Glutamatergic neuron (in vitro differentiated cells): ENCODE data around the gene SPOCK1. TPM values are rescaled to one million over a fixed set of nuclear protein-coding genes. Genes with fewer than 3 reads are reported as not detected.

Experiments used
- DNase-seq: peaks from one replicate; pipeline ENCODE4 v3.0.0; 2022
- H3K27ac Mint-ChIP-seq: one replicate; pipeline ENCODE4 v1.8.0; 2020; ENCODE audit warnings: mild to moderate bottlenecking, mixed read lengths, inconsistent platforms; ENCODE audit not compliant: unreplicated experiment
- H3K27me3 Mint-ChIP-seq: one replicate; pipeline ENCODE4 v1.8.0; 2020; ENCODE audit warnings: mild to moderate bottlenecking, moderate library complexity, mixed read lengths, inconsistent platforms; ENCODE audit not compliant: unreplicated experiment
- H3K36me3 Mint-ChIP-seq: one replicate; pipeline ENCODE4 v1.8.0; 2020; ENCODE audit warnings: mild to moderate bottlenecking, mixed read lengths, inconsistent platforms; ENCODE audit not compliant: unreplicated experiment
- H3K4me1 Mint-ChIP-seq: one replicate; pipeline ENCODE4 v1.8.0; 2020; ENCODE audit warnings: mild to moderate bottlenecking, low read depth, mixed read lengths, inconsistent platforms; ENCODE audit not compliant: unreplicated experiment
- H3K4me3 Mint-ChIP-seq: one replicate; pipeline ENCODE4 v1.8.0; 2020; ENCODE audit warnings: mild to moderate bottlenecking, mixed read lengths, inconsistent platforms; ENCODE audit not compliant: unreplicated experiment
- H3K9me3 Mint-ChIP-seq: one replicate; pipeline ENCODE4 v1.8.0; 2020; ENCODE audit warnings: mild to moderate bottlenecking, moderate library complexity, mixed read lengths, inconsistent platforms; ENCODE audit not compliant: unreplicated experiment
- CTCF ChIP-seq: fragments of 200-600 bp; sonication (generic); IDR thresholded peaks from one replicate; pipeline ENCODE4 v1.5.0; 2021; ENCODE audit not compliant: partially characterized antibody, unreplicated experiment
- total RNA-seq: library from RNA; stranded (reverse); fragmentation: NEBNext Ultra II Directional; extraction: Animal tissue kit (Norgen Biotek cat#: 25700); gene quantifications from one replicate; pipeline ENCODE4 v1.2.1, GENCODE V29; 2021; ENCODE audit not compliant: unreplicated experiment

The SPOCK1 gene
- total RNA-seq, 1 donor from 2014 or later, result 25.4 TPM

- Mint-ChIP-seq H3K27me3 (no peaks in the 10 kb centered on the region), H3K9me3 (no peaks in the 10 kb centered on the region)
Observed at GRCh38 chr5:137478043-137478442, 21.1 kb downstream of the SPOCK1 start.

GRCh38 chr5:137470921-137471220 lies 28.3 kb downstream of the SPOCK1 start:
- no peaks in the 10 kb centered on the region for H3K9me3 Mint-ChIP-seq
- H3K27ac Mint-ChIP-seq, result no peak overlapping the region
- no peak overlapping the region for H3K4me3 Mint-ChIP-seq
- H3K27me3 Mint-ChIP-seq, result no peaks in the 10 kb centered on the region
- no peaks in the 10 kb centered on the region for H3K4me1 Mint-ChIP-seq
- H3K36me3 Mint-ChIP-seq, result no peaks in the 10 kb centered on the region
- no peak for DNase-seq
- TF ChIP-seq CTCF, result no peak

More at GRCh38 chr5:137478043-137478442, 21.1 kb downstream of the SPOCK1 start:
- Mint-ChIP-seq H3K36me3 (no peaks in the 10 kb centered on the region), H3K4me1 (no peaks in the 10 kb centered on the region), H3K27ac (no peak overlapping the region), H3K4me3 (no peak overlapping the region)
- no peak for DNase-seq
- no peak for TF ChIP-seq CTCF

- no peak for DNase-seq
- H3K27me3 Mint-ChIP-seq, result no peaks in the 10 kb centered on the region
- TF ChIP-seq CTCF, result no peak
- no peaks in the 10 kb centered on the region for H3K9me3 Mint-ChIP-seq
- no peak overlapping the region for H3K27ac Mint-ChIP-seq
- no peaks in the 10 kb centered on the region for H3K4me1 Mint-ChIP-seq
- no peak overlapping the region for H3K4me3 Mint-ChIP-seq
- no peaks in the 10 kb centered on the region for H3K36me3 Mint-ChIP-seq
Observed at GRCh38 chr5:137470111-137470920, 28.8 kb downstream of the SPOCK1 start.

- no peak overlapping the region for H3K4me3 Mint-ChIP-seq
- no peaks in the 10 kb centered on the region for H3K36me3 Mint-ChIP-seq
- no peaks in the 10 kb centered on the region for H3K4me1 Mint-ChIP-seq
- no peaks in the 10 kb centered on the region for H3K9me3 Mint-ChIP-seq
- TF ChIP-seq CTCF, result no peak
- DNase-seq, result no peak
- no peaks in the 10 kb centered on the region for H3K27me3 Mint-ChIP-seq
- H3K27ac Mint-ChIP-seq, result no peak overlapping the region
Observed at GRCh38 chr5:137466889-137467288, 32.2 kb downstream of the SPOCK1 start.

GRCh38 chr5:137465930-137466329 lies 33.2 kb downstream of the SPOCK1 start:
- Mint-ChIP-seq H3K36me3 (no peaks in the 10 kb centered on the region), H3K27ac (no peak overlapping the region), H3K4me3 (no peak overlapping the region), H3K9me3 (no peaks in the 10 kb centered on the region), H3K27me3 (no peaks in the 10 kb centered on the region), H3K4me1 (no peaks in the 10 kb centered on the region)
- DNase-seq, result no peak
- no peak for TF ChIP-seq CTCF
